HG02852 (cell line): ENCODE measurements around the gene SLC12A7.

Experiments
- ATAC-seq: cut with Tn5 transposase; IDR thresholded peaks from one replicate; pipeline ENCODE4 v1.9.1; 2021; ENCODE audit warnings: mild to moderate bottlenecking, moderate library complexity; ENCODE audit not compliant: unreplicated experiment

The SLC12A7 gene

DNA sequence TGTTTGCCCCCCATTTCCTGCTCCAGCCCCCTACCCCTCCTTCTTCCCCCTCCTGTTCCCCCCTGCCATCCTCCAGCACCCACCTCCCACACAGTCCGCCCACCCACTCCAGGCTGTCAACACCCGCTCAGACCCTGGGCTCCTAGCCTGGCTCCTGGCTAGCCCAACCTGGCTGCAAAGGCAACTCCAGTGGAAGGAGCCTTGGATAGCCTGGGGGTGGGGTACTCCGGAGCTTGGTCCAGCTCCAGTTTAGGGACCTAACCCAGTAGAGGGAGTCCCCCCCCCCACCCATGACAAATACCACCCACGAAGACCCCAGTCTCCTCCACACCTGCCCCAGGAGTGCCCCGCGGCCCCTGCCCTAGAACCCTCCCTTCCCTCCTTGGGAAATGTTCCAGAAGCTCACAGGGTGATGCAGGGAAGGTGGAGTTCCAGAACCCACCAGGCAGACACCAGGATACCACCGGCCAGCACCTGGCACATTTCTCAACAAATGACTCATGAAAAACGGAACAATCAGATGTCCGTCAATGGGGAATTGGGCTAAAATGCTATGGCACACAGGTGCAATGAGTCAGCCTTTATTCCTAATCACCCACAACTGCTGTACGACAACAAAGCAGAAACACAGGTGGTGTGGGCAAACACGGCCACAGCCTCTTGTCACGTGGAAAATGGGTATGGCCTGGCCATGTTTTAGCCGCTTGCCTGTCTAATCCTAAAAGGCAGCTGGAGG, 901 bp upstream of the SLC12A7 start:
- ATAC-seq: no peak

DNA sequence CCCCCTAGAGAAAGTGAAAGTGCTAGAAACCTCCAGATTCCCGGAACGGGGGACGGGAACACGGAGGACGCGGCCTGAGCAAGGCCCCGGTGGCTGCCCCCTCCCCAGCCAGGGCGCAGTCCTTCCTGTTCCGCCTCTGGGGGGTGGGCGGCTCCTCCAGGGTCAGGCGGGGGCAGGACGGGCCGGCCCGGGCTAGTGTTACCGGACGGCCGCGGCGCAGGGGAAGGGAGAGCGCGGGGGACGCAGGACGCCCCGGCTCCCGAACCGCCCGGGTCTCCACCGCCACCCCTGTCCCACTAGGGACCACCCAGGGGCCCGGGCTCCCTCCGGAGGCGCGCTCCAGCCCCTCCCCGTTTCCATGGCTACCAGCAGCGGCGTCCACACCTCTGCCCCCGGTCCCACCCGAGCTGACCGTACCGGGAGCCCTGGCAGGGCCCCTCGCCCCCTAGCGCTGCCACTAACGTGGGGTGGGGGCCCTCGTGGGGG, 579 bp downstream of the SLC12A7 start:
- ATAC-seq: peak; percentile 36

DNA sequence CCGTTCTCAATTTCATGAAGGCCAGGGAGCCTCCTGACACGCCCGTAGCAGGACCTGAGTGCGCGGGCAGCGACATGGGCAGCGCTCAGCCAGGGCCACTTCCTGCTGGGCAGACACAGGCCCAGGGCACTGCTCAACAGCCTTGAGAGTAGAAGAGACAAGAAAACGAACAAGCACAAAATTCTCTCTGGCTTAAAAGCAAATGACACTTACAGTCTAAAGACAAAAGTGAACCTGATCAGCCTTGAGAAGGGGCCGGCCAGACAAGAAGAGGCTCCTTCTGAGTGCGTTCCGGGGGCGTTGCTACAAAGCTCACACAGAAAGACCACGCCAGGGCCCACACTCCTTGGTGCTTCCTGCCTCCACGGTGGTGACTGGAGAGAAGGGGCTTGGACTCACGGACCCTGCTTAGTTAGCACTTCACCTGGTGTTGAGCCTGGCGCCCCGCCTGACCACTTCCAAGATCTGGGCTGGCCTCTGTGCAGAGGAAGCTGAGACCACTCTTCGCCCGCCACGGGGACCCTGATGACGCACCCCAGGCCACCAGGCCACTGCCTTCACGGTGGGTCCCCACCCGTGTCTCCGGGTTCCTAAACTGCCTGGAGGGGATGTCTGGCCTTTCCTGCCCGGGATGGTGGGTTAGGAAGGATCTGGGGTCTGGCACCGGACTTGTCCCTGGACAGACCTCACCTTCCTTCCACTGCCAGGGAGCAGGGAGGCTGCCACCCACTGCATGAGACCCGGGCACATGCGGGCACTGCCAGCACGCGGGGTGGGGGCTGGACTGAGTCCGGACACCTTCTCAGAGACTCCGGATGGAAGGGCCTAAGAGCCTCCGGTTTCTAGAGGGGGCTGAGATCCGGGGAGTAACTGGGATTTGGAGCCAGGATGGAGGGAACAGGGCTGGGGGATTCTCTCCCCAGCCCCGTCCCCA, 1.3 kb downstream of the SLC12A7 start:
- ATAC-seq: peak; percentile 1

DNA sequence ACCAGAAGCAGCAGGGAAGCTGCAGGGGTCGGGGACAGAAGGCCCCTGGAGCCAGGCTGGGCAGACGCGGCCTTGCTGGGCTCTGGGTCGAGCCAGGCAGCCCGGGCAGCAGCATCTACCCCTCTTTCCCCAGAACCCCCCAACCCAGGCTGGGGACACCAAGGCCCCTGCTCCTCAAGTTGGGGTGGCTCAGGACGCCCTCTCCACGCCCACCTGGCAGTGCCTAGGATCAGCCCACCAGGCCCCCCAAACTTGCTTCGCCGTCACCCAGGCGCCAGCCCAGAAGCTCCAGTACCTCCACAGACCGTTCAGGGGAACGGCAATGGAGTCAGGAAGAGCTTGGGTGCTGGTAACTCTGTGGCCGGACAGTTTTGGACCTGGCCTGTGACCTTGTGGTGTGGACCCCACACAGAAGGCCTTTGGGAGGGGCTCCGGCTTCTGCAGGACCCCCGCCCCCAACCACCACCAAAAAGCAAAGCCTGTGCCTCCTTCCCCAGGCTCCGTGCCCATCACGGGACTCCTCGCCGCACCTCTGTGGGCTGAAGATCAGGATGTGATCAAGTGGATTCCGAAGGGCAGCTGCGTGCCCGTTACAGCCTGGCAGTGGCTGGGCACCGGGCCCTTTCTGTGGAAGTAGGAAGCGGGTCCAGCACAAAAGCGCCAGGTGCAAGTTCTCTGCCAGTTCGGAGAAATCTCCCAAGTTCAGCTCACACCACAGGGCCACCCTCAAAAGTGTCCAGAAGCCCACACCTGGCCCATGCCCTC, 2.1 kb downstream of the SLC12A7 start:
- no peak for ATAC-seq

DNA sequence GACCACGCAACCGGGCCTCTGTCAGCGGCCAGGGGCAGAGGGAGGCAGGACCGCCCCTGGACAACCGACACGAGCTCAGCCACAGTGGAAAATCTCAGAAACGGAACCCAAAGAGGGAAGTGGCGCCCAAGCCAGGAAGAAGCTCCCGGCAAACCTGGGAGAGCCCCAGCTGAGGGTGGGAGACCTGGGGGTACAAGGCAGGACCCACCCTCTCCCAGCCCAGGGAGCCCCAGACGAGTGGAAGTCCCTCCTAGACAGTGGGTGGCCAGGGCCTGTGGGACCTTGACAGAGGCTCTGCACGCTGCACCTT, 3.0 kb downstream of the SLC12A7 start:
- no peak for ATAC-seq

DNA sequence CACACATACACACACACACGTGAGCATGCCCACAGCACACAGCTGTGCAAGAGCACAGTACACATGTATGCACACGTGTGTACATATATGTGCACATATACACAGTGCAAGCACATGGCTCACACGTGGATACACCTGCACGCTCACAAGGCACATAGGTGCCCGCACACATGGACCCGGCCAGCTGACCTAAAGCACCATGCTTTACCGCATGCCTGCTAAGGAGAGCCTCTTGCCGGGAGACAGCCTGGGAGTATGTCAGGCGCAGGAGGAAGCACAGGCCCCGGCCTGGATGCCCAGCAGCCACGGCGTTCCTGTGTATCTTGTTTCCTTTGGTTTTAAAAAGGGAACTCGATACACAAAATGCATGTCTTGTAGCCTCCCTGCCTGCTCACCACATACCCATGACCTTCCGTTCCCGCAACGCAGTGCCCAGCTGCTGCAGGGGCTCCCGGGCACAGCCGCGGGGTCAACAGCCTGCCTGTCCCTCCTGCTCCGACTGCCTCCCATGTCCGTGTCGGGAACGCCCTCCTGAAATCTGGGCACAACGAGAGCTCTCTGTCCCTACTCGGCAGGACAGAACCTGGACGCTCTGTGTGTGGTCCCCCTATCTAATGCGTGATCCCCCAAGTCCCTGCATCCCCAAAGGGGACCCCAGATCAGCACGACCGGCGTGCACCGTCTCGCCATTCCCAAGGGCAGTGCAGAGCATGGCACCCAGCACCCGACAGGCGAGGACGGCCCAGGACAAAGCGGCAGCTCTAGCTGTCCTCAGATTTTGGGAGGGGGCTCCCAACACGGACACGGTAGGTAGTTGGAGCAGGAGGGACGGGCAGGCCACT, 3.6 kb downstream of the SLC12A7 start:
- no peak for ATAC-seq

DNA sequence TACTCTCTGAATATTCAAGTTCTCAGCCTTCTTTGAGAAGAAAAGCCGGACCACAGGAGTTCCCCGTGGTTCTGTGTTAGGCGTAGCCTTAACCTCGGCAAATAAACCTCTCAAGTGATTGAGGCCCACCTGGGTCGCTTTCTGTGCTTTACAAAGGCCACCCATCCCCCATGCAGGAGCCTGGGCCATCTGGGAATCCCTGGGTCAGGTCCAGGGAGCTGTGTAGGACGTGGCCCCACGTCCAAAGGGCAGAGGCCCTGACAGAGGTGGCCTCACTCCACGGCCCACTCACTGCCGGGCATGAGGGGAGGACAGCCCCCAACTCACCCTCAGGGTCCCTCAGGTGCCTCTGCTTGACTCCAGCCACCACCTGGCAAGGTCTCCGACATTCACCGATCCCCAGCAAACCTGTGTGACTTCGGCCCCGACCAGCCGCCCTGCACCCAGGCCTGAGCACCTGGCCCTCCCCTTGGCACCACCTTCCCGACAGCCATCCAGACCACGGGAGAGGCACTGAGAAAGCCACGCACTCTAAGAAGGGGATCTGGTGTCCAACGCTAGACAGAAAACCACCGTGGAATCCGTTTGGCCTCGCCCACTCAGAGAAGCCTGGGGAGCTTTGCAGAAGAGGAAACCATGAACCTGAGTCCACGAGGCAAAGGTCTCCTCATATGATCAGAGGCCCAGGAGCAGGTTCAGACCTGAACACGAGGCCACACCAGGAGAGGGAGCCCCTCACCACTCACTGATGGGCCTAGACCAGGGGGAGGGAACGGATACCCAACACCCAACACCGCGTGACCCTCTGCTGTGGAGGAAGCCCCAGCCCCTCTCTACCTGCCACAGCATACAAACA, 4.5 kb downstream of the SLC12A7 start:
- ATAC-seq: no peak

DNA sequence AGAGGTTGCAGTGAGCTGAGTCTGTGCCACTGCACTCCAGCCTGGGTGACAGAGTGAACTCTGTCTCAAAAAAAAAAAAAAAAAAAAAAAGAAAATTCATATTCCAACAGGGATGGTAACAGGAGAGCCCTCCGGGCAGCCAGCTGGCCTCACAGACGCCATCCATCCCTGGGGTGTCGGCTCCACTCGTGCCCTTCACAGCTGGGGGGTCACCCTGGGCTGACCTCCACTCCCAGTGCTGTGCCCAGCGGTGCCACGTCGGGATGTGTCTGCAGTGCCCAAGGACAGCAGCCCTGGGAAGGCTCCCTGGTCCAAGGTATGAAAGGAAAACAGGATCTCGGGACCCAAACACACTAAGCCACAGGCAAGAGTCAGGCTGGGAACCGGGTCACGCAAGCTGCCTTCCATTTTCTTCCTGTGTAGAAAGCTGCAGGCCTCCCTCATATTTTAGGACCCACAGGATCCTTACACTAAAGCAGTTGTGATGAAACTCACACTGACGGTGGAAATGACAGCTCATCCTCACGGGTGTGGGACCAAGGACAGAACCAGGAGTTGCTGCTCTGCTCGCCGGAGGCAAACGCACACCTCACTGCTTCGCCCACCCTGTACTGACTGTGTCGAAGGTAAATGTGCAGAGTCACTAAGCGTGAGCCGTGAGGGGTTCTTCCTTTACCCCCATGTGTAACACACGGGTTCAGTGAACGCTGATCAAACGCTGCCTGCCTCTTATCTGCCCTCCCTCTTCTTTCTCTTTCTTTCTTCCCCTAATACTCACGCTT, 5.3 kb downstream of the SLC12A7 start:
- no peak for ATAC-seq

DNA sequence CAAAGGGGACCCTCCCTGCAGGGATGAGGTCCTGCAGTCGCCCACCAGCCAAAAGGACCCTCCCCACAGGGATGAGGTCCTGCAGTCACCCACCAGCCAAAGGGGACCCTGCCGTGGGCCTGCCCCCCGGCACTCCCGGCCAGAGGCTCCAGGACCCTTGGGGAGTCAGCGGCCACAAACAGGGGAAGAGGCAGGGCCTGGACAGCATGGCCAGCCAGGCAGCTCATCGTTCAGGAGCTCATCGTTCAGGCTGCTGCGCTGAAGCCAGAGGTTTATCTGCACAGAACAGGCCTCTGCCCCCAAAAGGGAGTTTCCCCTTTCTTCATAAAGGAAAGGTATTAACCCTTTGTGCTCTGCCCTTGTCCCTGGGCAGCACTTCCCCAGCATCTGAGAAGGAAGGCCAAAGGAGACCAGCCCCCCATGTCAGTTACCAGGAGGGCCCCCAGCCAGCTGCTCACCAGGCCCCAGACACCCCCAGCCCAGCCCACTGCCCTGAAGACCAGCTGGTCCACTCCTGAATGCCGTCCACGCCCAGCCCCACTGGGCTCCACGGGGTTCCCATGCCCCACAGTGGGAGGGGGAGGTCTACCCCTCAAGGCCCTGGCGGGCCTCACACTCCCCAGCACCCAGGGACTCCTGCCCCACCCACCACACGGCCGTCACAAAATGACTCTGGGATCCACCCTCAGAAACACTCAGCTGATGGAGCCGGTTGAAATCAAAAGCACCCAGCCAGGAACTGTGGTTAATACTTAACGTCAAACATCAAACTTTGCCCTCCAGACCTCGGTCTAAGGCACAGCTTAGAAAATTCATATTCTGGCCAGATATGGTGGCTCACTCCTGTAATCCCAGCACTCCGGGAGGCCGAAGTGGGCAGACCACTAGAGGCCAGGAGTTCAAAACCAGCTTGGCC, 6.3 kb downstream of the SLC12A7 start:
- ATAC-seq: peak; percentile 40

DNA sequence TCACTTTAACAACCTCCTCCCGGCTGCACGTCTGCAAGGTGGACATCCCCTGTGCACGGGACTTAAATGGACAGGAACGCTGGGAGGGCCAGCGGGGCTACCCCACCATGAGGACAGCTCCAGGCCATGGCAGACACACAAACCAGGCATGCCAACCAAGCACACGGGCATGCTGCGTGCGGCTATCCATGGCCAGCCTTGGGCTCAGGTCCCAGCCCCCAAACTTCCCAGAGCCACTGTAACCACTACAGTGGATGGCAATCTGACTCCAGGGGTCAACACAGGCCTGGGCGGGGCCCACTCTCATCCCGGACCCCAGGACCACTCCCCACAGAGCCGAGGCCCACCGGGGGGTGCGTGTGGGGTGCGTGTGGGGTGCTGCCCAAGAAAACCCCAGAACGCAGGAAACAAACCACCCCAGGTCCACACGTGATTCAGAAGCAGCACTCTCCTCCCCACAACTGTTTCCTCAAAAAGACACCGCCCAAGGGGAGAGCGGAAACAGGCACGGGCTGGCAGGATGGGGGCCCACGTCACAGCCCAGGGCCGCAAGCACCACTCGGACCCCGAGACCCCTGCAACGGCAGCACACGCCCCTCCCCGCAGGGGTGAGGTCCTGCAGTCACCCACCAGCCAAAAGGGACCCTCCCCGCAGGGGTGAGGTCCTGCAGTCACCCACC, 7.4 kb downstream of the SLC12A7 start:
- no peak for ATAC-seq

DNA sequence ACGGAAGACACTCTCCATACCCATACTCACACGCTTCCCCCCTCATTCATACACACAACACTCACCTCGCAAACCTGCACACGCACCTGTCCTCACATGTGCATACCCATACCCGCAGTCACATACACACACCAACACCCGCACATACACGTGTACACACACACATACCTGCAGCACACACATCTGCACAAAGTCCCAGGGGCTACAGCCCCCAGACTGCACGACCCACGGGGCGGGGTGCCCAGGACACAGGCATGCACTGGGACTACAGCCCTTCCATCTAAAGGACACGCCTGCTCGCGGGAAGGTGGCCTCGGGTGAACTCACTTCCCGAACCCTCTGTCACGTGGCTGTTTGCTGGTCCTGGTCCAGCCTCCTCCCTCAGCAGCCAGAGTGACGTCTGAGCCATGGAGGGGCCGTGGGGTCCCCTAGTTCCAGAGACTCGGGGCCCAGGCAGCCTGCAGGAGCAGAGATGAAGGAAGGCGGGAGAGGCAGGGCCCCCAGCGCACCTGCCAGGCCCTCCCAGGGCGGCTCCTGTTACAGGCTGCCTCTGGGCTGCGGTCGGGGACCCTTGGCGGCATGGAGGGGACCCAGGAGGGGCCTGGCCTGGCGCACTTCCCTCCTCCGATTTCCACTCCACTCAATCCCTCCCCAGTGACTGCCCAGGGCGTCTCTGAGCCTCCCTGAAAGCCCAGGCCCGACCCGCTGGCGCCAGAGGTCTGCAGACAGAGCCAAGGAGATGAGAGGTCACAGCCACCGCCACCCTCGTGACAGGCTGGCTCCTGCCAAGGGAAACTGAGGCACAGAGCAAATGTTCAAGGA, 8.1 kb downstream of the SLC12A7 start:
- no peak for ATAC-seq

DNA sequence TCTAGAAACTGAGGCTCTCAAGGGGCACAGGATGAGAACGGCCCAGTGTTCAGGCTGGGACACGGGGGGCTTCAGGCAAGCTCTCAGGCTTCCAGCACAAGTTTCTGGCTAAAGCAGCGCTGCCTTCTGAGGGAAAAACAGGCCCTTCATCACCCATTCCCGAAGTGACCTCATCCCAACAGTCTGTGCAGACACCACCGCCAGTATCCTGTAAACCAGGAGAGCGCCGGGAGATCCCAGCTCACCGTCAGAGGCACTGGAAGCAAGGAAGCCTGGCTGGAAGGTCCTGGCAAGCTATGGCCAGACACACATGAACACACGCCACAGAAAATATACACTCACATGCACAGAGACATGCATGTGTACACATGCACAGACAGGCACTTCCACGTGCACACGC, 8.8 kb downstream of the SLC12A7 start:
- no peak for ATAC-seq

DNA sequence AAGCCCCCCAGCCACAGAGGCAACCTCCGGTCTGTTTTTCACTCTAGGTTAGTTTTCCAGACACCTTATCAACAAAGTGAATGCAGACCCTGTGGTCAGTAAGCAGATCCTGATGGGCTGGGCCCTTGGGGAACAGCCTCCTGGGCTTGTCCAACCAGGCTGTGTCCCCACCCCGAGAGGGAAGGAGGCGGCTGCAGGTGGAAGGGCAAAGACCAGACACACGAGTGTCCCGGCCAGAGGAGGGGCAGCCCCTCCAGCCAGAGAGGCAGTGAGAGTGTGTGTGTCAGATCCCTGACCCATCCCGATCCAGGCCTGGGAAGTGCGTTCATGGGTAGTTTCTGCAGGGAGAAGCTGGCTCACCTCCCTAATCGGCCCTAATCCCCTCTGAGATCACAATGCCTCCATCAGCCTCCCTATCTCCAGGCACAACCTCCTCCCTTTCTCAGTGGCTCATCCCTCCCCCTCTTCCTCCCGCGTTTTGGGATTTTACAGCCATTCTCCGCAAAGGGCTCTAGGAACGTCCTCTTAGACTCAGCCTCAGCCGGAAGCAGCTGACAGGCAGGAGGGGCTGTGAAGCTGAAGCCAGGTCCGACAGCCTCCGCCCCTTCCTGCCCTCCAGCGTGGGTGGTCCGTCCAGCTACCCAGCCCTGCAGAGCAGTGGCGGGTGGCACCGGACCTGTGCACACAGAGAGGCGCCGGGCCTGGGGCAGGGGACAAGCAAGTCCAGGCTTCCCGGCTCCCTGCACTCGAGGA, 9.7 kb downstream of the SLC12A7 start:
- no peak for ATAC-seq

DNA sequence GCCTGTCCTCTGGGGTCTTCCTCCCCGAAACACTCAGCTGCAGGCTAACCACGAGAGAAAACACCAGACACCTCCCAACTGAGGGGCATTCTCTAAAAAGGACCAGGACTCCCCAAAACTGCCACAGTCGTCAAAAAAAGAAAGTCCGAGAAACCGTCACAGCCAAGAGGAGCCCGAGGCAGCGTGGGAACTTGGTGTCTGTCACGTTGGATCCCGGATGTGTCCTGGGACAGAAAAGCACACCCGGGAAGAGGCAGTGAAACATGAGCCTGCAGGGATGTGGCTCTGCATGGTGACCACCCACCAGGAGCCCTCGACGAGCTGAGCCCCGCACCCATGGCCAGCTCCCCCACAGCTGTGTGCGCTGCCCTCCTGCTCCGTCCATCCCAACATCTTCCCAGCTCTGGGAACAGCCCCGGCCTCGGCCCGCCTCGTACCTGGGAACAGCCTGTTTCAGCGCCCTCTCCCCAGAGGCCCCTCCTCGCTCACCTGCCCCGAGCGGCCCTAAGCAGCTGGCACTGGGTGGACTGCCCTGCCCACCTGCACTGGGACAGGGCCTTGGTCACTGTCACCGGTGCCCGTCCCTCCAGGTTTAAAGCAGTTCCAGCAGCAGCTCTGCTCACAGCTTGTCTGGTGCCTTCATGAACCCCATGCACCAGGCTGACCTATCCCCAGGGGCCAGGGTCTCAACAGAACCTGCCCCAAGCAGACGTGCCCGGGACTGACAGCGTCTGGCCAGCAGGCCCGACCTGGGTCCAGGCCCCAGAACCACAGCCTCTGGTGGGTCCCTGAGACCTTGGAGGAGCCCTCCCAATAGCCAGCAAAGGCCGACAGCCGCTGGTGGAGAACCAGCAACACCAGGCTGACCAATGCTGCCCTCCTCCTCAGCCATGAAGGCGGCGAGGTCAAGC, 10.9 kb downstream of the SLC12A7 start:
- ATAC-seq: no peak
